GM21825 (cell line): ENCODE results near the gene ACTA1.
"Not testable (repeated sequence)": the region's sequence is repeated elsewhere in the genome, so short reads cannot be mapped to it uniquely, and the experiment has no call there.

Experiments used
- ATAC-seq: cut with Tn5 transposase; IDR thresholded peaks from one replicate; pipeline ENCODE4 v1.9.1; 2021; ENCODE audit warnings: mild to moderate bottlenecking, moderate library complexity; ENCODE audit not compliant: unreplicated experiment

ACTA1 gene

DNA sequence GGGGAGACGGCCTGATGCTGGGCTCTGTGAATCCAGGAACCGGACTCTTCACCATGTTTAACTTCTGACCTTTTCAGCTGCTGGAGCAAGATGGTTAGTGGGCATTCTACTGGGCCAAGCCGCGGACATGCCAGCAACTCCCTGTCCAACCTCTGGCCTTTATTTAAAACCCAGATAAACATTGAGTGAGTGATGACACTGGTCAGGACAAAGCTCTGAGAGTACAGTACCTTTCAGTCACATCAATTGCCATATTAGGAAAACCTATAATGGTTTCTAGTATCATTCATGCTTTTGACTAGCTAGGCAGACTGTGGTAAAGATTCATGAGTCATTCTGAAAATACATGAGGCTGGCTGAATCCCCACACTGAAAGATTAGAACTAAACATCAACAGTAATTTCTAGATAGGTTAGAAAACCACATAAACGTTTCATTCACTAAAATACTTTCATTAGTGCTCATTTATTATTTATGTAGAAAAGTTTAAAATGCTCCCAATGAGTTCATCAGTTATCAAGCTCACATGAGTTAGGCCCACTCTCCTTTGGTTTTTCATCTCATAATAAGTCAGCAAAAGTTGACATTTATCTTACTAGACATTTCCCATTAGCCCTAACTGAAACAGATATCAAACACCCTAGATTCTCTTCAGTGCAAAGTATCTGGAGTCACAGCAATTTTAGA lies 7.1 kb upstream of the ACTA1 start:
- ATAC-seq, result peak; percentile 94

DNA sequence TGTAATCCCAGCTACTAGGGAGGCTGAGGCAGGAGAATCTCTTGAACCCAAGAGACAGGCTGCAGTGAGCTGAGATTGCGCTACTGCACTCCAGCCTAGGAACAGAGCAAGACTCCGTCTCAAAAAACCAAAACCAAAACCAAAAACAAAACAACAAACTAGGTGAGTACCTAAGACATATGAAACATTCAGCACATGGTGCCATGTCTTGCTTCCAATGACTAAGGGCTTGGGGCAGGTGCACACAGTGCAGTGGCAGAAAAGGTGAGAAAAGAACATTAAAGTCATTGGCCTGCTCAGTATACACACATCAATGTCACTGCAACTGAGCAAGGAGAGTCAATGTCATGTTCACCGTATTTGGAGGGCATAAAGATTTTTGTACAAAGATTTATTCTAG lies 4.1 kb upstream of the ACTA1 start:
- ATAC-seq, result no peak

DNA sequence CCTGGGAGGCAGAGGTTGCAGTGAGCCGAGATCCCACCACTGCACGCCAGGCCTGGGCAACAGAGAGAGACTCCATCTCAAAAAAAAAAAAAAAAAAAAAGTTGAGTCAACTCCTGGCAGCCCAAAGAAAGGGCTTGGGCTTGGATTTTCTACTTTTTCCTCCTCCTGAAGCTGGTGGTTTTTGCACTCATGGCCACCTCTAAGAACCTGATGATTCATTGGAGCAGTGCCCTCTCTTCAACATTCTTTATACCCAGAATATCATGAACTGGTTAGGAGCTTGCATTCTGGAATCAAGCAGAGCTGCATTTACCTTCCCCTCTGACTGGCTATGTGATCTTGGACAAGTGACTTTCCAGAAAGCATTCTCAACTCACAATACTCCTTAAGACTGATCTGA lies 3.5 kb upstream of the ACTA1 start:
- no peak for ATAC-seq

DNA sequence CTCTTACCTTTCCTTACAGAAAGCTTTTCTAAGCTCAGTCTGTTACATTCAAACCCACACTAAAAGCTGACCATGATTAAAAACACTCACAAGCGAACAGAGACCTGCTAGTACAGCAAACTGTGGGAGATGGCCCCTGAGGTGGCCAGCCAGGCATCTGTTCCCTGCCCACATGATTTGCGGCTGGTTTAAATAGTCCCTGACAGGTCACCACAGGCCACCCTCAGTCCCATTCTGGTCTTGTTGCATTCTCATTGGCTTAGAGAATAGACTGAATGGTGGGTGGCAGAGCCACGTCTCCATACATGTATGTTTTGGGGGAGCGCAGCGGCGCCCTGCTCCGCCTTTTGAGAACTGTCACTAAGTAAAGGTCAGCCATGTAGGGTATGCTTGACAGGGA lies 2.3 kb upstream of the ACTA1 start:
- no peak for ATAC-seq

DNA sequence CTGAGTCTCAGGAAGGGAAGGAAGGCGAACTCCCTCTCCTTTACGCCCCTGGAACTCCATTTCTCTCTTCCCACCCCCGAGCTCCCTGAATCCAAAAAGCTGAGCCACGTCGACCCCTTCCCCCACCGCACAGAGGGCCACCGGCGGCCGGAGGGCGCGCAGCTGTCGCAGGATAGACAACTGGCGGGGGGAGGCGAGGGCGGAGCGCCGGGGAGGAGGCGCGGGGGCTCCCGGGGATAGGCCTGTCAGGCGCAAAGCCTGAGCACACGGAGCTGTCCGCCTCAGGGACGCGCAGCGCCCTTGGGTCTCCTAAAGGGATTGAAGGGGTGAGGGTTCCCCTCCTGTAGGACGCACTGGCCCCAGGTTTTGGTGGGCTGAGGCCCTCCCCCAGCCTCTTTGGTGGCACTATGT lies 752 bp upstream of the ACTA1 start:
- no peak for ATAC-seq

DNA sequence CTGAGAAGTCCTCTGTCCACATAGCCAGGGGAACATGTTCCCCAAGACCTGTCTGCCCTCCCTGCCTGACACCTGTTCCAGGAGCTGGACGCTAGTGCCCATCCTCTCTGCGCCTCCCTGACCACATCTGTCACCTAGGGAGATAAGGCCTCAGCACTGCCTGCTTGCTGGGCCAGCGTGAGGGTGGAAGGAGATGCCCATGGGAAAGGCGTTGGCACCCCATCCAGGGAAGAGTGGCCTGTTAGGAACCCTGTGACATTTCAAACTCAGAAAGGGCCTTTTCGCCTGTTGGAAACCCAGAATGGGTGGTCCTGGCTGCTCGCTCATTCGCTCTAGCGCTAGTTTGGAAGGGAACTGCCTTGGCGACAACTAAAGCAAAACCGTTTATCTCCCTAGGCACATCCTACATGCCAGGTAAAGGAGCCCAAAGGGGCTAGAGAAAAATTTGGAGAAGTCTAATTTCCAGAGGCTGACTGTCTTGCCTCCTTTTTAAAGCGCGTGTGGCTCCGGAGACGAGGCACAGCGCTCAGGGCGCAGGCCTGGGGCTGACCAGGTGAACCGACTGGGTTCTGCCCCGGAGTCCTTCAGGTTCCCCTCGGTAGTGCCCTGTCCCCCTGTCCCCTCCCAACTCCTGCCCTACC lies 410 bp downstream of the ACTA1 start:
- ATAC-seq, result no peak

DNA sequence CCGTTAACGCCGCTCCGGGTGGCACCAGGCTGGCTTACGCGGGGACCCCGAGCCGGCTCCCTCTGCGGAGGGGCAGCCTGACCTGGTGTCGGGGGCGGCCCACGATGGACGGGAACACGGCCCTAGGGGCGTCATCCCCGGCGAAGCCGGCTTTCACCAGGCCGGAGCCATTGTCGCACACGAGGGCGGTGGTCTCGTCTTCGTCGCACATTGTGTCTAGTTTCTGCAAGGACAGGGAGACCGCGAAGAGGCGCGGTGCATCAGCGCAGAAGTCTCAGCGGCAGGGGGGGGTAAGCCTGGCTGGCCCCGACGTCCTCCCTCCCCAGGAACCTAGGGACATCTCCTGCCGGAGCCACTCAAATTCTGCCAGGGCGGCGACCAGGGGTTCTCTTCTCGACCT lies 989 bp downstream of the ACTA1 start:
- no peak for ATAC-seq

DNA sequence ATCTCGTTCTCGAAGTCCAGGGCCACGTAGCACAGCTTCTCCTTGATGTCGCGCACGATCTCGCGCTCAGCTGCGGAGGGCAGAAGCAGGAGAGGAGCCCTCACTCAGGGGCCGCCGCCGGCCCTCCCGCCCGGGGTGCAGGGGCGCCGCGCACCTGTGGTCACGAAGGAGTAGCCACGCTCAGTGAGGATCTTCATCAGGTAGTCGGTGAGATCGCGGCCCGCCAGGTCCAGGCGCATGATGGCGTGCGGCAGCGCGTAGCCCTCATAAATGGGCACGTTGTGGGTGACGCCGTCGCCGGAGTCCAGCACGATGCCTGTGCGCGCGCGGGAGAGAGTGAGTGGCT lies 1.8 kb downstream of the ACTA1 start:
- ATAC-seq, result no peak

DNA sequence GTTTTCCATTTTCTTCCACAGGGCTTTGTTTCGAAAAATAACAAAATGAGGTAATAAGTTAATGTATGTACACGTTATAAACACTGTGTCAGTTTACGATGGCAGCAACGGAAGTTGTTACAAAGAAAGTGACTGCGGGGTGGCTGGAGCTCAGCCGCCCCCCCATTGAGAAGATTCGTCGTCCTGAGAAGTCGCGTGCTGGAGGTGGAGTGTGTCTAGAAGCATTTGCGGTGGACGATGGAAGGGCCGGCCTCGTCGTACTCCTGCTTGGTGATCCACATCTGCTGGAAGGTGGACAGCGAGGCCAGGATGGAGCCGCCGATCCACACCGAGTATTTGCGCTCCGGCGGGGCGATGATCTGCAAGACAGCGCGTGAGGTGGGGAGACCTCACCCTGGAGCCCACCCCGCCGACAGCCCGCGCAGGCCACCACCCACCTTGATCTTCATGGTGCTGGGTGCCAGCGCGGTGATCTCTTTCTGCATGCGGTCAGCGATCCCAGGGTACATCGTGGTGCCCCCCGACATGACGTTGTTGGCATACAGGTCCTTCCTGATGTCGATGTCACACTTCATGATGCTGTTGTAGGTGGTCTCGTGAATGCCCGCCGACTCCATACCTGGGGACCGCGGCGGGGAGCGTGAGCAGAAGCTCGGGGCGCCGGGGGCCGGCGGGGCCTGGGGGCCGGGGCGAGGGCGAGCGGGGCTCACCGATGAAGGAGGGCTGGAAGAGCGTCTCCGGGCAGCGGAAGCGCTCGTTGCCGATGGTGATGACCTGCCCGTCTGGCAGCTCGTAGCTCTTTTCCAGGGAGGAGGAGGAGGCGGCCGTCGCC lies 2.4 kb downstream of the ACTA1 start:
- ATAC-seq, result no peak

DNA sequence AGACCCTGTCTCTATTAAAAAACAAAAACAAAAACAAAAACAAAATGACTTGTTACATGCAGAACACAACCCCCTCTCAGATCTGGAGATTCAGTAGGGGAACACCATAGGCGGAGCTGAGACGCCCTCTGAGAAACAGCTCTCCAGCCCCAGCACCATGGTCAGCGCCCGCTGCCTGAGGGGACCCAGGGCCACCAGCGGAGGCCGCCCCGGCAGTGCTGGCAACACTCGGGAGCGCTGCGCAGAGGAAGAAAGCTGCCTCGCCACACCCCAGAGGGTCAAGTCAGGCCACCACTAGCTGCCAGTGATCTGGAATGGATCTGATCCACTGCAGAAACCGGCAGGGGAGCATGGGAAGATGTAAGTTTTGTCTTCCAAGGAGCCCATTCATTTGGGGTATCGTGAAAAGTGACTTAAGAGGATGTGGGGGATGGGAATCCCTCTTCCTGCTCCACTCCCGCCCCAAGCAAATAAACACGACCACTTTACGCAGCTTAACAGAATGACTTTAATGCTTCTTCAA lies 3.1 kb downstream of the ACTA1 start:
- no peak for ATAC-seq

DNA sequence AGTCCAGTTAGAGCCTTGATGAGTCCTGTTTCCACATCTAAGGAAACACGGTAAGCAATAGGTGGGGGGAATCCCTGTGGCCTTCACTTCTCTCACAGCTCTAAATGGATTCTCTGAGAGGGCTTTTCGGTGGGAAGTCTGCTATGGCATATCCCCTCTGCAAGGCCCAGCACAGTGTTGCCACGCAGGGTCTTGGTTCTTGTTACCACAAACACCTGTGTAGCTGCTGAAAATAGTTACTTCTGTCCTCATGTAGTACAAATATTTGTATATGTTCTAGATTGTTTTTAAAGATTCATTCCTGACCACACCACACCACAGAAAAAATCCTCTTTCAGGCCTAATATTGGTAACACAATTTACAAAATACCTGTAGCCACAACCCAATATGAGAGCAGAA lies 5.6 kb downstream of the ACTA1 start:
- ATAC-seq, result no peak

DNA sequence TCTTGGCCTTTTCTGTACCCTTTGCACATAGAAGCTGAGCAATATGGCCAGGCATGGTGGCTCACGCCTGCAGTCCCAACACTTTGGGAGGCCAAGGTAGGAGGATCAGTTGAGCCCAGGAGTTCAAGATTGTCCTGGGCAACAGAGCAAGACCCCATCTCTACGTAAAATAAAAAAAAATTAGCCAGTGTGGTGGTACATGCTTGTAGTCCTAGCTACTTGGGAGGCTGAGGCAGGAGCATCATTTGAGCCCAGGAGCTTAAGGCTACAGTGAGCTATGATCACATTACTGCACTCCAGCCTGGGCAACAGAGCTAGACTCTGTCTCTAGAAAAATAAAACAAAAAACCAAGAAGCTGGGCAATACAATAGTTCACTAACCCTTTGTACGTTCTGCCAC lies 6.3 kb downstream of the ACTA1 start:
- no peak for ATAC-seq

DNA sequence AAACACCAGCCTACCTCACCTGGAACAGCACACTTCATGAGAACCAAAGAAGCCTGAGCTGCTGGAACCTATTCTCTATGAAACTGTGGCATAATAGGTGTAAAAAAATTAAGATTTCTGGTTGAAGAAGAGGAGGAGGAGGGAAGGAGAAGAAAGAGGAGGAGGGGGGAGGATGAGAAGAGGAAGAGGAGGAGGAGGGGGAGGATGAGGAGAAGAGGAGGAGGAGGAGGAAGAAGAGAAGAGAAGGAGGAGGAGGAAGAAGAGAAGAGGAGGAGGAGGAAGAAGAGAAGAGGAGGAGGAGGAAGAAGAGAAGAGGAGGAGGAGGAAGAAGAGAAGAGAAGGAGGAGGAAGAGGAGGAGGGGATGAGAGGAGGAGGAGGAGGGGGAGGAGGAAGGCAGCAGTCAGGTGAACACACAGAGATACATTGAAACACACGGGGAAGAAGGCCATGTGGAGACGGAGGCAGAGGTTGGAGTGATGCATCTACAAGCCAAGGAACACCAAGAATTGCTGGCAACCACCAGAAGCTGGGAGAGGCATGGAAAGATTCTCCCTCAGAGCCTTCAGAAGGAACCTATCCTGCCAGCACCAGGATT lies 8.2 kb downstream of the ACTA1 start:
- no peak for ATAC-seq

DNA sequence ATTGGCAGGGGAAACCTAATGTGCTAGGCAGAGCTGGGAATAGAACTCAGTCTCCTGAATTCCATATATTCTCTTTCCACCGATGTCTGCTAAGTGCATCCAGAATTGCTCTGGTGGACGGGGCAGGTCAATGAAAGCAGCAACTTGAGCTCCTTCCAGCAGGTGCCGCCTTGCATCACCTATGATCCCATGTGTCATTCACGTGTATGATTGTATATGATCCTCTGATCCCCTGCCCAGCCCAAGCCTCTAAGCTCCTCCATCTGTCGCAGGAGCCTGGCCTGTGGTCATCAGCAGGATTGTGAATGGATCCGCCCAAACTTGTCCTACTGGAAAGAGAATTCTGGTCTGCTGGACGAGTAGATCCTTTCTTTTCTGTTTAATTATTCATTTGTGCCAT lies 13.1 kb downstream of the ACTA1 start:
- ATAC-seq, result no peak

DNA sequence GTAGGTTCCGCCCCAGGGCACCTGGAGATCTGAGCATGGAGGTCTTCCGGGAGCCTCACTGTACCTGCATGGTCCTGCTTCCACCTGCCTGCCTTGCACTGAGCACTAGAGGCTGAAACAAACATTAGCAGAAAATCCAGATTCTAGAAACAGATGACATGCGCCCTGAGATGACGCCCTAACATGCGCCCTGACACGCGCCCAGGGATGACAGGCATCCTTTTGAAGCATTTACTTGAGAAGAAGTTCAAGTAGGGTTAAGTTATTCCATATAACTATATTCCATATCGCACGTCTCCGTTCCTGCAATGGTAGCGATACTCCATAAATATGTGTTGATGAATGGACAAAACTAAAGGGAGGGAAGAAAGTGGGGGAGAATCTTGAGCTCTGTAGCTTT lies 13.7 kb downstream of the ACTA1 start:
- ATAC-seq, result no peak

DNA sequence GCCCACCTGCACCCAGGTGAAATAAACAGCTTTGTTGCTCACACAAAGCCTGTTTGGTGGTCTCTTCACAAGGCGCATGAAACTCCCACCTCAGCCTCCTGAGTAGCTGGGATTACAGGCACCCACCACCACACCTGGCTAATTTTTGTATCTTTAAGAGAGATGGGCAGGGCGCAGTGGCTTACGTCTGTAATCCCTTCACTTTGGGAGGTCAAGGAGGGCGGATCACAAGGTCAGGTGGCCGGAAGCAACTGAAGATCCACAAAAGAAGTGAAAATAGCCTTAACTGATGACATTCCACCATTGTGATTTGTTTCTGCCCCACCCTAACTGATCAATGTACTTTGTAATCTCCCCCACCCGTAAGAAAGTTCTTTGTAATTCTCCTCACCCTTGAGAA lies 15.3 kb downstream of the ACTA1 start:
- not testable (repeated sequence) for ATAC-seq

DNA sequence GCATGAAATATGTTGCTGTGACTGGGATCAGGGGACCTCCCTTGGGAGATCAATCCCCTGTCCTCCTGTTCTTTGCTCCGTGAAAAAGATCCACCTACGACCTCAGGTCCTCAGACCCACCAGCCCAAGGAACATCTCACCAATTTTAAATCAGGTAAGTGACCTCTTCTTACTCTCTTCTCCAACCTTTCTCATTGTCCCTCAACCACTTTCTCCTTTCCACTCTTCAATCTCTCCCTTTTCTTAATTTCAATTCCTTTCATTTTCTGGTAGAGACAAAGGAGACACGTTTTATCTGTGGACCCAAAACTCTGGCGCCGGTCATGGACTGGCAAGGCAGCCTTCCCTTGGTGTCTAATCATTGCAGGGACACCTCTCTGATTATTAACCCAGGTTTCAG lies 21.1 kb downstream of the ACTA1 start:
- ATAC-seq, result not testable (repeated sequence)

DNA sequence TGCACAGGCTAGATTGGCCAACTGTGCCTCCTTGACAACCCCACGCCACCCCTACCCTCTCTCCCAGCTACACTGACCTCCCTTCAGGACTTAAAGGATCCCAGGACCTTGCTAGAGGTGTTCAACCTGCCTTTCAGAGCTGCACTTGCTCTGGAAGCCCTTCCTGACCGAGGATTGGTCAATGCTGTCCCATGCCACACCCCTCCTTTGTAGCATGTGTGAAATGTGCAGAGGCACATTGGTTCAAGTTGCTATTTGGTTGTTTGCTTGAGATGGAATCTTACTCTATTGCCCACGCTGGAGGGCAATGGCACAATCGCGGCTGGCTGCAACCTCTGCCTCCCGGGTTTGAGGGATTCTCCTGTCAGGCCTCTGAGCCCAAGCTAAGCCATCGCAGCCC lies 21.8 kb downstream of the ACTA1 start:
- no peak for ATAC-seq

DNA sequence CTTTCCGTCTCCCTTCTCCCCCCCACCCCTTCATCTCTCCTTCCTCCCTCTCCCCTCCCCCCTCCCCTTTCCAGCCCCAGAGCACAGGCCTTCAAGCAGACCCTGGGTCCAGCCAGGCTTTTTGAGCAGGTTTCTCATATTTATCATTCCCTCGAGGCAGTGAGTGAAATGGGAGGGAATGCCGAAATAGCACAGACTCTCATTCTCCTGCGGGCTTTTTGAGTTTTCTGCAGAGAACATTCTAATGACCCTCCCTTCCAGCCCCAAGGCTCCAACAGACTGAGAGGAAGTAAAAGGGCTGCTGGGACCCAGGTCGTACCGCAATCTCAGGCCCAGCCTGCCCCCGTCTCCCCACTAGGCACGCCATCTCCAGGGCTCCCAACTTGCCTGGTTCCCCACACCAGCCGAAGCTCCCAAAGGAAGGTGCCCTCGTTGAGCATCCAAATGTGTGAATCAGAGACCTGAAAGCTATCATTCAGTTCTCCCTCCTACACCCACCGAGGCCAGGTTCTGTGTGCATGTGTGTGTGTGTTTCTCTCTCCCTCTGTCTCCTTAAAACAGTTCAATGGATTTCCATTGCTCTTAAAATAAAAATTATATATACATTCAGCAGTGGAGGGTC lies 22.3 kb downstream of the ACTA1 start:
- ATAC-seq, result no peak

DNA sequence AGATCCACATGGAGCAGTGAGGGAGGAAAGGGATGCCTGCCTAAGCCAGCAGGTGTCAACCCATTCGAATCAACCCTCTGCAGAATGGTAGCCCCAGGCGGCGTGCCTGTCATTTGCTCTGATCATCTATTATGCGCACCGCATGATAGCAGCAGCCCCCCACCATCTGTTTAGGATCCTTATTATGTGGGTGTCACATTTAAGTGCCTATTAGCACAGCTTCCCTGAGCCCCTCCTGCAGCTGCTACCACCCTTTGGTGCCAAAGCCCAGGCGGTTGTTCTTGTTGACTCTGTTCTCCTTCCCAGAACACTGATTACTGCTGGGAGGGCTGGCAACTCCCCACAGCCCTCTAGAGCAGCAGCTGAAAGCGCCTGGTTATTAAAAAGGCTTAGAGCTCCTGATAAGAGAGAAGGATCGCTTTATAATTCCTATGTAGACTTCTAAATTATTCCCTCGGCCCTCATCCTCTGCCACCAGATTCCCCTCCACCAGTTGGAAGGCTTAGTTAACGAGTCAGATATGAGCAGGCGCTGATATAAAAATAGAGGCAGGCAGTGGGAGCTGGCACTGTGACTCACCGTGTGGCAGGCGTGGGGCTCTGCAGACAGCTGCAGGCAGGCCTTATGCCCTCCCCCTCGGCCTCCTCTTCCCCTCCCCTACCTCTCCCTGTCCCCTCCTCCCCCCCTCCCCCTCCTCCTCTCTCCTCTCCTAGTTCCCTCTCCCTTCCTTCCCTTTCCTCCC lies 23.0 kb downstream of the ACTA1 start:
- ATAC-seq, result no peak

DNA sequence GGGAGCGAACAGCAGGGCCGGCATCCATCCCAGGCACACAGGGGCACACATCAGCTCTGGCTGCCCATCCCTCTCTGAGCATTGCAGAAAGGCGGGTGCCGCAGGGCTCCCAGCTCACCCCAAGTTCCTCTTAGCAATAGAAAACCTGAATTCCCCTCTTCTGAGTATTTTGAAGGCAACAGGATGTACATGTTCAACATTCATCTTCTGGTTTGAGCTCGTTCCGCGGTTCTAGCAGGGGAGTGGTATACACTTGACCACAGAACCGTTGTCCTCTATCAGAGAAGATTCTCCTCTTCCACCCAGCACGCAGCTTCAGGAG lies 23.6 kb downstream of the ACTA1 start:
- no peak for ATAC-seq
